Naive thymus-derived CD8-positive, alpha-beta T cell (primary cell): ENCODE results near the gene ITK. TPM values are rescaled to one million over a fixed set of nuclear protein-coding genes. Genes with fewer than 3 reads are reported as not detected.
"Not testable (repeated sequence)": the region's sequence is repeated elsewhere in the genome, so short reads cannot be mapped to it uniquely, and the experiment has no call there.

ENCODE experiments used
- ATAC-seq, 2 donors: fragments of 150-1000 bp; cut with Tn5 transposase in 1 of 2; sonication (Bioruptor Pico), chemical (Tn5 transposase) in 1 of 2; 1 replicate in 1 of 2; 2 replicates in 1 of 2; pipeline ENCODE4 v1.10.0; 2021; ENCODE audit warnings: mild to moderate bottlenecking in 2 of 2, moderate library complexity in 2 of 2
- POLR2A ChIA-PET: fragments of 350-600 bp; sonication (Branson Sonifier 250); formaldehyde crosslinking; loops from one replicate; lab custom pipeline; 2021; ENCODE audit warnings: antibody characterized with exemption; lab: Charles Lee
- DNase-seq, 10 donors: peaks; one replicate each; pipeline versions ENCODE4 v3.0.0 to v3.0.0-alpha.2; 2020 to 2022
- H3K27ac Mint-ChIP-seq, 10 donors: one replicate each; pipeline ENCODE4 v1.8.0; 2020 to 2022; ENCODE audit warnings: mild to moderate bottlenecking in 10 of 10, mixed read lengths in 10 of 10, moderate library complexity in 4 of 10, inconsistent platforms in 1 of 10
- H3K27me3 Mint-ChIP-seq, 5 donors: one replicate each; pipeline ENCODE4 v1.8.0; 2021 to 2022; ENCODE audit warnings: mixed read lengths in 5 of 5
- H3K36me3 Mint-ChIP-seq, 3 donors: one replicate each; pipeline ENCODE4 v1.8.0; 2020 to 2022; ENCODE audit warnings: mixed read lengths in 3 of 3, mild to moderate bottlenecking in 2 of 3, inconsistent platforms in 1 of 3
- H3K4me1 Mint-ChIP-seq, 4 donors: one replicate each; pipeline ENCODE4 v1.8.0; 2021 to 2022; ENCODE audit warnings: mixed read lengths in 4 of 4
- H3K4me3 Mint-ChIP-seq, 10 donors: one replicate each; pipeline ENCODE4 v1.8.0; 2020 to 2022; ENCODE audit warnings: mild to moderate bottlenecking in 10 of 10, mixed read lengths in 10 of 10, moderate library complexity in 6 of 10, inconsistent platforms in 1 of 10
- H3K9me3 Mint-ChIP-seq, 9 donors: one replicate each; pipeline ENCODE4 v1.8.0; 2020 to 2022; ENCODE audit warnings: mixed read lengths in 9 of 9, mild to moderate bottlenecking in 3 of 9, inconsistent platforms in 1 of 9, moderate library complexity in 1 of 9
- polyA plus RNA-seq, 3 donors: library from polyadenylated mRNA; unstranded; fragments of 300-500 nt; fragmentation: Illumina TruSeq; gene quantifications; one replicate each; pipeline ENCODE4 v1.2.3, GENCODE V29; 2021
- total RNA-seq, 8 experiments: library from RNA in 2 of 8; stranded (reverse) in 2 of 8; gene quantifications; one replicate each; pipeline ENCODE4 v1.2.3 and lab custom pipeline; 2021 to 2026

Gene ITK
- total and polyA plus RNA-seq, 5 experiments from 2014 or later = 109 to 490 (median 231) TPM

GRCh38 chr5:157225469-157226422 lies 45.1 kb downstream of the ITK start:
- H3K4me3 Mint-ChIP-seq = peak overlapping the region in 9 of 10 donors; percentile 2 to 66 (median 33)
- no peaks in the 10 kb centered on the region for H3K27me3 Mint-ChIP-seq
- no peaks in the 10 kb centered on the region for H3K9me3 Mint-ChIP-seq
- peaks cover 15 to 89% (median 49%) of the 10 kb centered on the region in 3 donors for H3K36me3 Mint-ChIP-seq
- DNase-seq (peak in 1 of 10 donors; percentile 32), ATAC-seq (peak; percentile 23 to 24)
- peak overlapping the region; percentile 65 to 92 (median 82) for H3K27ac Mint-ChIP-seq
- H3K4me1 Mint-ChIP-seq = peaks cover 25 to 69% (median 46%) of the 10 kb centered on the region in 4 donors
- POLR2A ChIA-PET = interaction anchor here (0.7 to 4.0 kb wide), 11 partner anchors 8 to 83 kb away, joined by 3 to 16 read pairs (median 5); partner anchors contain the start of gene MED7

DNA sequence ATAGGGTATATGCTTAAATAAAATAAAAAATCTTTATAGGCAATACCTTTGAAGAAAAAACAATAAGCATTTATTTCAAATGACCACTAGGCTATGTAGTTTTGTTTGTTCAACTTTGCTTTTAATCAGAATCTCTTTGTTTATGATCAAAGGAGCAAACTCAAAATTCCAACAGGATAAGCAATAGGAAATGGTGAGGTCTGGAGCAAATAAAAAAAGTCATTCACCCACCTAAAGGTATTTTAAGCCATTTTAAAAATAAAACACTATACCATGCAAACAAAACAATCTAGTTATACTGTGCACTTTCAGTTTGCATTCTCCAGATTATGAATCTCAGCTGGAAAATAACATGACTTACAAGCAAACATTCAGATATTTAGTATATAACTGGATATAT lies 50.0 kb downstream of the ITK start:
- Mint-ChIP-seq H3K36me3 (peaks cover 18 to 92% (median 50%) of the 10 kb centered on the region in 3 donors), H3K4me3 (no peak overlapping the region)
- POLR2A ChIA-PET = interaction anchor here (1.1 to 1.3 kb wide), 3 partner anchors 14 to 26 kb away, joined by 3 to 6 read pairs (median 4); no protein-coding TSS in a partner anchor

GRCh38 chr5:157232706-157233105 lies 52.1 kb downstream of the ITK start:
- no peak for ATAC-seq
- H3K9me3 Mint-ChIP-seq = no peaks in the 10 kb centered on the region
- peak overlapping the region in 7 of 10 donors; percentile 20 to 62 (median 40) for H3K4me3 Mint-ChIP-seq
- no peak for DNase-seq
- peaks cover 14 to 94% (median 42%) of the 10 kb centered on the region in 3 donors for H3K36me3 Mint-ChIP-seq
- H3K27ac Mint-ChIP-seq = peak overlapping the region; percentile 76 to 96 (median 90)
- POLR2A ChIA-PET = interaction anchor here (0.6 to 1.1 kb wide), 5 partner anchors 12 to 74 kb away, joined by 3 to 5 read pairs (median 4); no protein-coding TSS in a partner anchor
- peaks cover 18 to 60% (median 53%) of the 10 kb centered on the region in 4 donors for H3K4me1 Mint-ChIP-seq
- H3K27me3 Mint-ChIP-seq = no peaks in the 10 kb centered on the region

More for the DNA sequence above, 50.0 kb downstream of the ITK start:
- H3K9me3 Mint-ChIP-seq = no peaks in the 10 kb centered on the region
- DNase-seq (no peak), ATAC-seq (no peak)
- peak overlapping the region in 7 of 10 donors; percentile 36 to 91 (median 80) for H3K27ac Mint-ChIP-seq
- H3K27me3 Mint-ChIP-seq = no peaks in the 10 kb centered on the region
- peaks cover 20 to 69% (median 52%) of the 10 kb centered on the region in 4 donors for H3K4me1 Mint-ChIP-seq

- H3K4me3 Mint-ChIP-seq = peak overlapping the region in 5 of 10 donors; percentile 20 to 62 (median 40)
- H3K4me1 Mint-ChIP-seq = peaks cover 20 to 62% (median 58%) of the 10 kb centered on the region in 4 donors
- DNase-seq (peak in 5 of 10 donors; percentile 41 to 76 (median 58)), ATAC-seq (peak; percentile 86 to 96)
- H3K9me3 Mint-ChIP-seq = no peaks in the 10 kb centered on the region
- POLR2A ChIA-PET = interaction anchor here (1.0 to 1.7 kb wide), 5 partner anchors 12 to 43 kb away, joined by 3 to 8 read pairs (median 4); no protein-coding TSS in a partner anchor
- peaks cover 14 to 95% (median 49%) of the 10 kb centered on the region in 3 donors for H3K36me3 Mint-ChIP-seq
- no peaks in the 10 kb centered on the region for H3K27me3 Mint-ChIP-seq
- H3K27ac Mint-ChIP-seq = peak overlapping the region; percentile 76 to 96 (median 90)
Measured at GRCh38 chr5:157233515-157233914, 52.9 kb downstream of the ITK start.

GRCh38 chr5:157236423-157236822 lies 55.8 kb downstream of the ITK start:
- Mint-ChIP-seq H3K36me3 (peaks cover 16 to 98% (median 61%) of the 10 kb centered on the region in 3 donors), H3K27me3 (no peaks in the 10 kb centered on the region), H3K9me3 (no peaks in the 10 kb centered on the region), H3K27ac (peak overlapping the region in 8 of 10 donors; percentile 13 to 97 (median 71)), H3K4me3 (no peak overlapping the region), H3K4me1 (peaks cover 25 to 64% (median 55%) of the 10 kb centered on the region in 4 donors)
- DNase-seq (no peak), ATAC-seq (no peak)
- POLR2A ChIA-PET = interaction anchor here (1.6 to 3.1 kb wide), 3 partner anchors 10 to 93 kb away, joined by 4 to 14 read pairs (median 5); no protein-coding TSS in a partner anchor

GRCh38 chr5:157241483-157241882 lies 60.8 kb downstream of the ITK start:
- Mint-ChIP-seq H3K9me3 (no peaks in the 10 kb centered on the region), H3K27me3 (no peaks in the 10 kb centered on the region), H3K4me1 (peaks cover 28 to 62% (median 42%) of the 10 kb centered on the region in 4 donors), H3K36me3 (peaks cover 21 to 100% (median 69%) of the 10 kb centered on the region in 3 donors), H3K27ac (peak overlapping the region in 6 of 10 donors; percentile 19 to 91 (median 80)), H3K4me3 (no peak overlapping the region)
- POLR2A ChIA-PET = interaction anchor here (0.7 kb wide), 1 partner anchor 21 kb away, joined by 3 read pairs; no protein-coding TSS in a partner anchor
- DNase-seq = no peak
- ATAC-seq = no peak

DNA sequence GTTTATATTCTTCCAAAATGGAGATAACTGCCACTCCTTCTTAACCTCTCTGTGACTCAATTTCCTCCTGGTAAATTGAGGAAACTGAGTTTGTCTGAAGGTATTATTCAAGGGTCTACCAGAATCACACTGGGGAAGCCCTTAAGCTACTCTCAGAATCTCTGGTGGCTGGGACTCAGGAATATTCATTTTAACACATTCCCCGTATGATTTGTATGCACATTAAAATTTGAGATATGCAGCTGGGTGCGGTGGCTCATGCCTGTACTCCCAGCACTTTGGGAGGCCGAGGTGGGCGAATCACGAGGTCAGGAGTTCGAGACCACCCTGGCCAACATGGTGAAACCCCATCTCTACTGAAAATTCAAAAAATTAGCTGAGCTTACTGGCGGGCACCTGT lies 64.1 kb downstream of the ITK start:
- H3K4me1 Mint-ChIP-seq = peaks cover 37 to 76% (median 59%) of the 10 kb centered on the region in 4 donors
- DNase-seq, H3K4me3 Mint-ChIP-seq, ATAC-seq, H3K27me3 Mint-ChIP-seq, H3K9me3 Mint-ChIP-seq: not testable (repeated sequence)
- POLR2A ChIA-PET = interaction anchor here (0.5 to 0.9 kb wide), 5 partner anchors 9 to 35 kb away, joined by 3 to 5 read pairs (median 4); no protein-coding TSS in a partner anchor
- H3K27ac Mint-ChIP-seq = peak overlapping the region in 9 of 10 donors; percentile 50 to 91 (median 83)
- H3K36me3 Mint-ChIP-seq = peaks cover 18 to 100% (median 76%) of the 10 kb centered on the region in 3 donors

GRCh38 chr5:157245476-157245875 lies 64.8 kb downstream of the ITK start:
- Mint-ChIP-seq H3K27me3 (no peaks in the 10 kb centered on the region), H3K4me1 (peaks cover 38 to 79% (median 66%) of the 10 kb centered on the region in 4 donors), H3K4me3 (peak overlapping the region in 1 of 10 donors; percentile 52), H3K9me3 (no peaks in the 10 kb centered on the region), H3K36me3 (peaks cover 19 to 99% (median 75%) of the 10 kb centered on the region in 3 donors), H3K27ac (peak overlapping the region; percentile 15 to 93 (median 78))
- no peak for DNase-seq
- ATAC-seq = no peak
- POLR2A ChIA-PET = interaction anchor here (0.5 to 1.8 kb wide), 5 partner anchors 12 to 63 kb away, joined by 4 to 6 read pairs (median 5); no protein-coding TSS in a partner anchor

- Mint-ChIP-seq H3K9me3 (no peaks in the 10 kb centered on the region), H3K4me1 (peaks cover 38 to 81% (median 69%) of the 10 kb centered on the region in 4 donors), H3K36me3 (peaks cover 17 to 99% (median 76%) of the 10 kb centered on the region in 3 donors), H3K4me3 (peak overlapping the region in 2 of 10 donors; percentile 5 to 52), H3K27ac (peak overlapping the region; percentile 29 to 93 (median 78)), H3K27me3 (no peaks in the 10 kb centered on the region)
- POLR2A ChIA-PET = interaction anchor here (1.0 to 1.8 kb wide), 4 partner anchors 12 to 62 kb away, joined by 3 to 6 read pairs (median 4); no protein-coding TSS in a partner anchor
- ATAC-seq (no peak), DNase-seq (no peak)
Measured at GRCh38 chr5:157245886-157246285, 65.2 kb downstream of the ITK start.

- Mint-ChIP-seq H3K4me1 (peaks cover 40 to 88% (median 82%) of the 10 kb centered on the region in 4 donors), H3K36me3 (peaks cover 23 to 99% (median 81%) of the 10 kb centered on the region in 3 donors), H3K27me3 (no peaks in the 10 kb centered on the region), H3K27ac (peak overlapping the region; percentile 66 to 93 (median 90)), H3K4me3 (peak overlapping the region in 9 of 10 donors; percentile 21 to 69 (median 47)), H3K9me3 (no peaks in the 10 kb centered on the region)
- ATAC-seq = no peak
- POLR2A ChIA-PET = interaction anchor here (1.1 to 1.8 kb wide), 3 partner anchors 14 to 44 kb away, joined by 3 to 7 read pairs (median 6); no protein-coding TSS in a partner anchor
- DNase-seq = no peak
Measured at GRCh38 chr5:157247267-157247666, 66.6 kb downstream of the ITK start.

- peak in 4 of 10 donors; percentile 43 to 69 (median 58) for DNase-seq
- Mint-ChIP-seq H3K4me1 (peaks cover 42 to 94% (median 91%) of the 10 kb centered on the region in 4 donors), H3K36me3 (peaks cover 25 to 99% (median 78%) of the 10 kb centered on the region in 3 donors), H3K27ac (peak overlapping the region; percentile 75 to 95 (median 92)), H3K4me3 (peak overlapping the region; percentile 46 to 83 (median 70)), H3K9me3 (no peaks in the 10 kb centered on the region), H3K27me3 (no peaks in the 10 kb centered on the region)
- ATAC-seq = peak; percentile 35 to 39
- POLR2A ChIA-PET = interaction anchor here (0.5 to 3.6 kb wide), 14 partner anchors 8 to 107 kb away, joined by 3 to 16 read pairs (median 4); partner anchors contain the start of genes CYFIP2 and MED7
Measured at GRCh38 chr5:157248821-157249470, 68.3 kb downstream of the ITK start.
